HG02678 (cell line): ENCODE data around the gene OR4N5.
"Not testable (repeated sequence)": the region's sequence is repeated elsewhere in the genome, so short reads cannot be mapped to it uniquely, and the experiment has no call there.

ENCODE experiments used
- ATAC-seq: cut with Tn5 transposase; IDR thresholded peaks from one replicate; pipeline ENCODE4 v1.9.1; 2021; ENCODE audit warnings: mild to moderate bottlenecking, moderate library complexity; ENCODE audit not compliant: unreplicated experiment

Gene OR4N5, protein sequence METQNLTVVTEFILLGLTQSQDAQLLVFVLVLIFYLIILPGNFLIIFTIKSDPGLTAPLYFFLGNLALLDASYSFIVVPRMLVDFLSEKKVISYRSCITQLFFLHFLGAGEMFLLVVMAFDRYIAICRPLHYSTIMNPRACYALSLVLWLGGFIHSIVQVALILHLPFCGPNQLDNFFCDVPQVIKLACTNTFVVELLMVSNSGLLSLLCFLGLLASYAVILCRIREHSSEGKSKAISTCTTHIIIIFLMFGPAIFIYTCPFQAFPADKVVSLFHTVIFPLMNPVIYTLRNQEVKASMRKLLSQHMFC

GRCh38 chr14:20138520-20138919 is at the start of gene OR4N5:
OR4N5 (plus strand) TSS chr14:20138820; CDS start chr14:20143736, 4,916 bp downstream.
- no peak for ATAC-seq

DNA sequence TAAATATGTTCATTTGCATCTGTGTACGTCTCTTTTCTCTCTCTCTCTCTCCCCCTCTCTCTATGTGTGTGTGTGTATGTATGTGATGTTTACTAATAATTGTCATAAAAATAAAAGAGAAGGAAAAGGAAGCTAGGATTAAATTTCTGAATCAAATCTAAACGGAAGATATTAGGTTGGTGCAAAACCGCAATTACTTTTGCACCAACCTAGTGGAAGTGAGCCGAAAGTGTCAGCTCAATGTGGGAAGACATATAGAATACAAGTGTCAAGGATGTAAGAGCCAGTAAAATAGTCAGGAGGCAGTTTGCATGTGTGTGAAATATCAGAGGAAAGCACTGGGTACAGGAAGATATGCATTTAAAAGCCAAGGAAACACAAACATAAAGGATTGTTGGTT is 46.6 kb upstream of the OR4N5 start:
- ATAC-seq: no peak

DNA sequence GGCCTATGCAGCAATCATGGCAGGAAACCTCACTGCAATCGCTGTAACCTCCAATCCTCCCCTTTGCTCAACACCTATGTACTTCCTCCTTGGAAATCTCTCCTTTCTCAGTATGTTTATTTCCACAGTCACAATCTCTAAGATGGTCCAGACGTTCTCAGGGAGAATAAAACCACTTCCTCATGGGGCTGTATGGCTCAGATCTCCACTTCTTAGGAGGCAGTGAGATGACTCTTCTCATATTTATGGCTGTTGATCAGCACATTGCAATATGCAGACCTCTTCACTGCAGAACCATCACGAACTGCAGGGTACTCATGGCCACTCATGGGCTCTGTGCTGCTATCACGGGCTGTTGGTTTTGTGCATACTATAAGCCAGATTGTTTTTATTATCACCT is 45.2 kb upstream of the OR4N5 start:
- no peak for ATAC-seq

GRCh38 chr14:20098926-20099770 is 39.5 kb upstream of the OR4N5 start:
- not testable (repeated sequence) for ATAC-seq

GRCh38 chr14:20110438-20110837 is 28.2 kb upstream of the OR4N5 start, which contains the start of gene OR4K17:
OR4K17 (plus strand) TSS chr14:20110739; CDS start chr14:20117500, 6,761 bp downstream.
- ATAC-seq: no peak

DNA sequence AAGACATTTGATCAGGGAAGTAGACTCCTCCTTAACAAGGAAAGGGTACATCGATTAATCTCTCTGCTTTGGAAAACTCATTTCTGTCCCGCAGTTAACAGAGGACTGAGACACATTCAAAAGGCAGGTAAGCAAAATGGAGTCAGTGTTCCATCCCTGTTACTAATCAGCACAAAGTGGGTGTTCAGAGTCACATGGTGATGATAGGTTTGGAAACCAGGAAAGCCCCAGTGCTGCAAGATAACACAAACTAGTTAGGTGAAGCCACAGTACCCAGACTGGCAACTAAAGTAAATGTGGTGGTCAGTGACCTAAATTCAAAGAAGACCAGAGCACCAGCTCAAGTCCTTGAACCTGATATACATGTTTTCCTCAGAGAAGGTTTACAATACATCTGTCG is 26.3 kb upstream of the OR4N5 start:
- ATAC-seq: no peak

- no peak for ATAC-seq
These were observed 21.9 kb upstream of the OR4N5 start for GRCh38 chr14:20116748-20117147.

DNA sequence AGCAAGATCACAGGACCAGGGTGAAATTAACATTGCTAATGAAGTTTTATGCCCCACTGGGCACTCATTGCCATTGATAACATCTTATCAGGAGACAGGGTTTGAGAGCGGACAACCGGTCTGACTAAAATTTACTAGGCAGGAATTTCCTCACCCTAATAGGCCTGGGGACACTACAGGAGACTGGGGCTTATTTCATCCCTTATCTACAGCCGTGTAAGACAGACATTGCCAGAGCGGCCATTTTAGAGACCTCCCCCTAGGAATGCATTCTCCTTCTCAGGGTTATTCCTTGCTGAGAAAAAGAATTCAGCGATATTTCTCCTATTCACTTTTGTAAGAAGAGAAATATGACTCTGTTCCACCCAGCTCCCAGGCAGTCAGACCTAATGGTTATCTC is 19.8 kb upstream of the OR4N5 start:
- no peak for ATAC-seq

DNA sequence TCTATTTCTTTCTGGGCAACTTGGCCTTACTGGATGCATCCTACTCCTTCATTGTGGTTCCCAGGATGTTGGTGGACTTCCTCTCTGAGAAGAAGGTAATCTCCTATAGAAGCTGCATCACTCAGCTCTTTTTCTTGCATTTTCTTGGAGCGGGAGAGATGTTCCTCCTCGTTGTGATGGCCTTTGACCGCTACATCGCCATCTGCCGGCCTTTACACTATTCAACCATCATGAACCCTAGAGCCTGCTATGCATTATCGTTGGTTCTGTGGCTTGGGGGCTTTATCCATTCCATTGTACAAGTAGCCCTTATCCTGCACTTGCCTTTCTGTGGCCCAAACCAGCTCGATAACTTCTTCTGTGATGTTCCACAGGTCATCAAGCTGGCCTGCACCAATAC is 5.3 kb downstream of the OR4N5 start:
- no peak for ATAC-seq

- ATAC-seq: no peak
These were observed 6.2 kb downstream of the OR4N5 start for GRCh38 chr14:20144820-20145219.

GRCh38 chr14:20164462-20164861 is 25.8 kb downstream of the OR4N5 start:
- no peak for ATAC-seq

- no peak for ATAC-seq
These were observed 28.5 kb downstream of the OR4N5 start for GRCh38 chr14:20167091-20167490.

- ATAC-seq: not testable (repeated sequence)
These were observed 31.2 kb downstream of the OR4N5 start for GRCh38 chr14:20169852-20170251.

DNA sequence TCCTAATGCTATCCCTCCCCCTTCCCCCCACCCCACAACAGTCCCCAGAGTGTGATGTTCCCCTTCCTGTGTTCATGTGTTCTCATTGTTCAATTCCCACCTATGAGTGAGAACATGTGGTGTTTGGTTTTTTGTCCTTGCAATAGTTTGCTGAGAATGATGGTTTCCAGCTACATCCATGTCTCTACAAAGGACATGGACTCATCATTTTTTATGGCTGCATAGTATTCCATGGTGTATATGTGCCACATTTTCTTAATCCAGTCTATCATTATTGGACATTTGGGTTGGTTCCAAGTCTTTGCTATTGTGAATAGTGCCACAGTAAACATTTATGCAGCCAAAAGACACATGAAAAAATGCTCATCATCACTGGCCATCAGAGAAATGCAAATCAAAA is 35.6 kb downstream of the OR4N5 start:
- ATAC-seq: not testable (repeated sequence)

GRCh38 chr14:20176330-20176729 is 37.7 kb downstream of the OR4N5 start:
- no peak for ATAC-seq

DNA sequence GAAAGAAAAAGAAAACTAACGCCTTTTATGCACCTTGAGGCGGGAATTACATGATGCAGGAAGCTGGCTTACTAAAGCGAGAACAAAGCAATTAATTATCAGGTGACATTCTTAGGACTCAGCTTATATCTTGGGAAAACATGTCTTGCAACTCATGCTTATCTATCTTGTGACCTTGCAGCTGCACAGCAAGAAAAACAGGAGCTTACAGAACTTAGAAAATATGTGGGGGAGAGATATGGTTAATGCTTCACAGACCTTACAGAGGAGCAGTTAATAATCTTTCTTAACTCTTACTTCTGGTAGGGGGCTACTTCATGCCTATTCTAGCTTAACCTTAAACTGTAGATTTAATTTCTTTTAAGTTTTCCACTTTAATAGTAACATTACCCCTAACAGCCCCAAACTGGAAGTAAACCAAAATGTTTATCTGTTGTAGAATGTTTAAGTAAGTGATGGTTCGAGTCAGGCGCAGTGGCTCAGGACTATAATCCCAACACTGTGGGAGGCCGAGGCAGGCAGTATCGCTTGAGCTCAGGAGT is 38.9 kb downstream of the OR4N5 start:
- ATAC-seq: no peak

DNA sequence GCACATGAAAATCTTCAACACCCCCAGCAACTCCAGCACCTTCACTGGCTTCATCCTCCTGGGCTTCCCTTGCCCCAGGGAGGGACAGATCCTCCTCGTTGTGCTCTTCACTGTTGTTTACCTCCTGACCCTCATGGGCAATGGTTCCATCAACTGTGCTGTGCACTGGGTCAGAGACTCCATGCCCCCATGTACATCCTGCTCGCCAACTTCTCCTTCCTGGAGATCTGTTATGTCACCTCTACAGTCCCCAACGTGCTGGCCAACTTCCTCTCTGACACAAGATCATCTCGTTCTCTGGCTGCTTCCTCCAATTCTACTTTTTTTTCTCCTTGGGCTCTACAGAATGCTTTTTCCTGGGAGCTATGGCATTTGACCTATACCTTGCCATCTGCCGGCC is 40.6 kb downstream of the OR4N5 start:
- no peak for ATAC-seq

- no peak for ATAC-seq
These were observed 41.3 kb downstream of the OR4N5 start for GRCh38 chr14:20179880-20180279.

GRCh38 chr14:20180486-20180885 is 41.9 kb downstream of the OR4N5 start:
- no peak for ATAC-seq

GRCh38 chr14:20184181-20184580 is 45.6 kb downstream of the OR4N5 start:
- no peak for ATAC-seq

DNA sequence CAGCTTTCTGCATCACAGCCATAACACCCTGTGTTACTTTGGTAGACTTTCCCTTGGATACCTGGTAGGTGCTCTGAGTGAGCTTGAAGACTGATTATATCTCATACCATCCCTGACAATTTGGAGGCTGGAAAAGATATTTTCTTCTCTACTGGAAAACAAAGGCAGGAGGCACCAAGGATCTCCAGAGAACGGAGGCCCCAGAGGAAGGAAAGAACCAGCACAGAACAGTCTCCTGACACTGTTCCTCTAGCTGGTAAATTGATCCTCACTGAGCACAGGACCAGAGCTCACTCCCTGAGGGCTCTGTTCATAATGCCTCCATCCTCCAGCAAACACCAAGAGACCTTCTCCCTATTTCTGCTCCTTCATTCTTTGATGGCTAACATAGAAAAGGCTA is 52.0 kb downstream of the OR4N5 start, which contains the start of gene OR11G2:
OR11G2 (plus strand) TSS at position 301 of the 400 bp plus-strand sequence. CDS start 6,542 bp downstream, outside the sequence.
- no peak for ATAC-seq

DNA sequence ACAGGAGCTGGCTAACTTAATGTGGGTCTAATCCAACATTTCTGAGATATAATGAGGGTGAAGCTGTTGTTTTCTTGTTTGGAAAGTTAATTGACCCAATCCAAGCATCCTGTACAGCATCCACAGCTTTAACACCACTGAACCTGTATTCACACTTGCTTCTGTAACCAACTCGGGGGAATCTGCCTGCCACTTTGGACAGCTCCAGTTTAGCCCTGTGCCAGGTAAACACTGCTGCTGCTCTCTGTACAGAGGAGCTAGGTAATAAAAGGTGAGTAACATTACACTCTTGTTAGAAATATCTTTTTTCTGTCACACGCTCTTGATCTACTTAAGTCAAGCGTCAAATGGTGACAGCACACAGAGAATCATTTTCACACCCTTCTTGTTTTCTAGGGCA is 52.8 kb downstream of the OR4N5 start:
- no peak for ATAC-seq
